HG03159 (cell line): ENCODE measurements around the gene MARCHF10.
A peak's percentile ranks its signal among the peaks of the same experiment; 100 is the strongest.

Experiments used
- ATAC-seq: cut with Tn5 transposase; IDR thresholded peaks from one replicate; pipeline ENCODE4 v1.9.1; 2021; ENCODE audit warnings: mild to moderate bottlenecking, moderate library complexity; ENCODE audit not compliant: unreplicated experiment

The MARCHF10 gene

GRCh38 chr17:62755141-62755851 lies 52.8 kb downstream of the MARCHF10 start:
- ATAC-seq, result no peak

- ATAC-seq, result no peak
These were observed 53.5 kb downstream of the MARCHF10 start for GRCh38 chr17:62754631-62755030.

- ATAC-seq, result no peak
These were observed 54.6 kb downstream of the MARCHF10 start for GRCh38 chr17:62753562-62753961.

GRCh38 chr17:62751060-62751691 lies 56.9 kb downstream of the MARCHF10 start:
- no peak for ATAC-seq

GRCh38 chr17:62750631-62751051 lies 57.5 kb downstream of the MARCHF10 start:
- ATAC-seq, result no peak

GRCh38 chr17:62749926-62750325 lies 58.2 kb downstream of the MARCHF10 start:
- ATAC-seq, result no peak

- ATAC-seq, result no peak
These were observed 61.2 kb downstream of the MARCHF10 start for GRCh38 chr17:62746941-62747340.

GRCh38 chr17:62745806-62746205 lies 62.3 kb downstream of the MARCHF10 start:
- ATAC-seq, result no peak

- ATAC-seq, result no peak
These were observed 63.9 kb downstream of the MARCHF10 start for GRCh38 chr17:62744259-62744658.

GRCh38 chr17:62741290-62741689 lies 66.8 kb downstream of the MARCHF10 start:
- no peak for ATAC-seq

- no peak for ATAC-seq
These were observed 68.3 kb downstream of the MARCHF10 start for GRCh38 chr17:62739645-62740388.

- ATAC-seq, result no peak
These were observed 69.8 kb downstream of the MARCHF10 start for GRCh38 chr17:62738281-62738680.

GRCh38 chr17:62737513-62737912 lies 70.6 kb downstream of the MARCHF10 start:
- no peak for ATAC-seq

- no peak for ATAC-seq
These were observed 73.0 kb downstream of the MARCHF10 start for GRCh38 chr17:62735044-62735651.

GRCh38 chr17:62732125-62732524 lies 76.0 kb downstream of the MARCHF10 start:
- no peak for ATAC-seq

- no peak for ATAC-seq
These were observed 80.0 kb downstream of the MARCHF10 start for GRCh38 chr17:62727916-62728672.

- no peak for ATAC-seq
These were observed 82.3 kb downstream of the MARCHF10 start for GRCh38 chr17:62725791-62726249.

GRCh38 chr17:62724398-62725146 lies 83.5 kb downstream of the MARCHF10 start:
- peak; percentile 97 for ATAC-seq

- ATAC-seq, result no peak
These were observed 84.3 kb downstream of the MARCHF10 start for GRCh38 chr17:62723842-62724241.

- no peak for ATAC-seq
These were observed 85.5 kb downstream of the MARCHF10 start for GRCh38 chr17:62722625-62723024.
